Mesendoderm (in vitro differentiated cells): ENCODE data around the gene PPP2R5E. TPM values are rescaled to one million over a fixed set of nuclear protein-coding genes. Genes with fewer than 3 reads are reported as not detected.

Experiments
- small RNA-seq: library from polyadenylated mRNA; stranded (forward); fragments of <200 nt; extraction: miRNeasy Mini kit (QIAGEN cat#:217004); gene quantifications from one replicate; pipeline ENCODE3, GENCODE V24; 2013; ENCODE audit not compliant: insufficient read depth

PPP2R5E gene

Small RNAs within 50 kb of the gene (small RNA-seq; reads per million reads assigned to genes)
- gene RF00601 = not detected
